ENCODE data around the gene BARHL1. TPM values are rescaled to one million over a fixed set of nuclear protein-coding genes. Genes with fewer than 3 reads are reported as not detected.

The BARHL1 gene
- total RNA-seq, 2 experiments from 2014 or later: not detected

GRCh38 chr9:132547052-132547431 is 35.4 kb upstream of the BARHL1 start:
- no peaks in the 10 kb centered on the region for H3K4me1 Mint-ChIP-seq
- no peaks in the 10 kb centered on the region for H3K9me3 Mint-ChIP-seq
- ChIA-PET POLR2A (no interaction called here), CTCF (interaction anchor here (0.5 kb wide), 1 partner anchor 91 kb away, joined by 3 read pairs; no protein-coding TSS in a partner anchor)
- no peaks in the 10 kb centered on the region for H3K36me3 Mint-ChIP-seq (ENCODE audit: low read depth)
- DNase-seq: no peak
- H3K27me3 Mint-ChIP-seq: peaks cover 13% of the 10 kb centered on the region
- H3K27ac Mint-ChIP-seq: no peak overlapping the region
- no peak overlapping the region for H3K4me3 Mint-ChIP-seq

GRCh38 chr9:132547436-132547835 is 35.0 kb upstream of the BARHL1 start:
- no peak overlapping the region for H3K27ac Mint-ChIP-seq
- no peaks in the 10 kb centered on the region for H3K9me3 Mint-ChIP-seq
- no peaks in the 10 kb centered on the region for H3K36me3 Mint-ChIP-seq (ENCODE audit: low read depth)
- peaks cover 13% of the 10 kb centered on the region for H3K27me3 Mint-ChIP-seq
- no peak for DNase-seq
- ChIA-PET CTCF (interaction anchor here (0.5 kb wide), 1 partner anchor 92 kb away, joined by 3 read pairs; no protein-coding TSS in a partner anchor), POLR2A (no interaction called here)
- H3K4me1 Mint-ChIP-seq: no peaks in the 10 kb centered on the region
- no peak overlapping the region for H3K4me3 Mint-ChIP-seq

GRCh38 chr9:132547976-132548730 is 34.3 kb upstream of the BARHL1 start:
- Mint-ChIP-seq H3K27ac (no peak overlapping the region), H3K4me1 (no peaks in the 10 kb centered on the region), H3K4me3 (no peak overlapping the region), H3K36me3 (ENCODE audit: low read depth) (no peaks in the 10 kb centered on the region), H3K9me3 (no peaks in the 10 kb centered on the region), H3K27me3 (peaks cover 13% of the 10 kb centered on the region)
- DNase-seq: no peak
- ChIA-PET CTCF (no interaction called here), POLR2A (no interaction called here)

- no peaks in the 10 kb centered on the region for H3K36me3 Mint-ChIP-seq (ENCODE audit: low read depth)
- CTCF ChIA-PET: no interaction called here
- H3K27me3 Mint-ChIP-seq: peaks cover 10% of the 10 kb centered on the region
- H3K27ac Mint-ChIP-seq: no peak overlapping the region
- no peaks in the 10 kb centered on the region for H3K9me3 Mint-ChIP-seq
- DNase-seq: no peak
- POLR2A ChIA-PET: no interaction called here
- no peaks in the 10 kb centered on the region for H3K4me1 Mint-ChIP-seq
- H3K4me3 Mint-ChIP-seq: no peak overlapping the region
Measured at GRCh38 chr9:132548751-132549640, 33.4 kb upstream of the BARHL1 start.

- no peaks in the 10 kb centered on the region for H3K9me3 Mint-ChIP-seq
- H3K36me3 Mint-ChIP-seq (ENCODE audit: low read depth): no peaks in the 10 kb centered on the region
Measured at GRCh38 chr9:132551556-132551955, 30.9 kb upstream of the BARHL1 start.

GRCh38 chr9:132552041-132552440 is 30.4 kb upstream of the BARHL1 start:
- Mint-ChIP-seq H3K36me3 (ENCODE audit: low read depth) (no peaks in the 10 kb centered on the region), H3K9me3 (no peaks in the 10 kb centered on the region)
- POLR2A ChIA-PET: no interaction called here

More at GRCh38 chr9:132551556-132551955, 30.9 kb upstream of the BARHL1 start:
- no peak overlapping the region for H3K4me3 Mint-ChIP-seq
- no peak for DNase-seq
- POLR2A ChIA-PET: no interaction called here
- peaks cover 11% of the 10 kb centered on the region for H3K27me3 Mint-ChIP-seq
- no peaks in the 10 kb centered on the region for H3K4me1 Mint-ChIP-seq
- CTCF ChIA-PET: interaction anchor here (0.5 kb wide), 1 partner anchor 261 kb away, joined by 3 read pairs; no protein-coding TSS in a partner anchor
- no peak overlapping the region for H3K27ac Mint-ChIP-seq

GRCh38 chr9:132554755-132555154 is 27.7 kb upstream of the BARHL1 start:
- Mint-ChIP-seq H3K9me3 (peaks cover 4% of the 10 kb centered on the region), H3K27ac (no peak overlapping the region), H3K4me1 (no peaks in the 10 kb centered on the region), H3K4me3 (no peak overlapping the region), H3K36me3 (ENCODE audit: low read depth) (no peaks in the 10 kb centered on the region), H3K27me3 (peaks cover 18% of the 10 kb centered on the region)
- no peak for DNase-seq
- CTCF ChIA-PET: no interaction called here
- POLR2A ChIA-PET: no interaction called here

More at GRCh38 chr9:132552041-132552440, 30.4 kb upstream of the BARHL1 start:
- DNase-seq: no peak
- Mint-ChIP-seq H3K4me3 (no peak overlapping the region), H3K4me1 (no peaks in the 10 kb centered on the region), H3K27me3 (peaks cover 11% of the 10 kb centered on the region), H3K27ac (no peak overlapping the region)
- CTCF ChIA-PET: interaction anchor here (0.5 kb wide), 1 partner anchor 261 kb away, joined by 3 read pairs; no protein-coding TSS in a partner anchor

- Mint-ChIP-seq H3K9me3 (peaks cover 4% of the 10 kb centered on the region), H3K4me3 (no peak overlapping the region), H3K36me3 (ENCODE audit: low read depth) (no peaks in the 10 kb centered on the region), H3K27me3 (peaks cover 22% of the 10 kb centered on the region), H3K27ac (no peak overlapping the region), H3K4me1 (no peaks in the 10 kb centered on the region)
- no peak for DNase-seq
- ChIA-PET CTCF (no interaction called here), POLR2A (interaction anchor here (0.6 kb wide), 1 partner anchor 366 kb away, joined by 3 read pairs; no protein-coding TSS in a partner anchor)
Measured at GRCh38 chr9:132555528-132555927, 26.9 kb upstream of the BARHL1 start.

GRCh38 chr9:132556235-132556634 is 26.2 kb upstream of the BARHL1 start:
- CTCF ChIA-PET: interaction anchor here (0.7 kb wide), 1 partner anchor 79 kb away, joined by 4 read pairs; no protein-coding TSS in a partner anchor
- H3K9me3 Mint-ChIP-seq: peaks cover 4% of the 10 kb centered on the region
- no peak for DNase-seq
- POLR2A ChIA-PET: no interaction called here
- H3K27me3 Mint-ChIP-seq: peaks cover 25% of the 10 kb centered on the region
- H3K4me3 Mint-ChIP-seq: no peak overlapping the region
- H3K4me1 Mint-ChIP-seq: no peaks in the 10 kb centered on the region
- no peak overlapping the region for H3K27ac Mint-ChIP-seq
- H3K36me3 Mint-ChIP-seq (ENCODE audit: low read depth): no peaks in the 10 kb centered on the region

- H3K27ac Mint-ChIP-seq: no peak overlapping the region
- no peak for DNase-seq
- H3K4me3 Mint-ChIP-seq: no peak overlapping the region
- POLR2A ChIA-PET: no interaction called here
- H3K27me3 Mint-ChIP-seq: peaks cover 27% of the 10 kb centered on the region
- no peaks in the 10 kb centered on the region for H3K4me1 Mint-ChIP-seq
- no peaks in the 10 kb centered on the region for H3K36me3 Mint-ChIP-seq (ENCODE audit: low read depth)
- H3K9me3 Mint-ChIP-seq: peaks cover 4% of the 10 kb centered on the region
- CTCF ChIA-PET: interaction anchor here (0.7 kb wide), 1 partner anchor 79 kb away, joined by 4 read pairs; no protein-coding TSS in a partner anchor
Measured at GRCh38 chr9:132556714-132557113, 25.7 kb upstream of the BARHL1 start.

GRCh38 chr9:132557159-132557558 is 25.2 kb upstream of the BARHL1 start:
- no peak for DNase-seq
- no peak overlapping the region for H3K27ac Mint-ChIP-seq
- POLR2A ChIA-PET: no interaction called here
- H3K36me3 Mint-ChIP-seq (ENCODE audit: low read depth): no peaks in the 10 kb centered on the region
- H3K4me3 Mint-ChIP-seq: no peak overlapping the region
- H3K9me3 Mint-ChIP-seq: peaks cover 4% of the 10 kb centered on the region
- no peaks in the 10 kb centered on the region for H3K4me1 Mint-ChIP-seq
- peaks cover 32% of the 10 kb centered on the region for H3K27me3 Mint-ChIP-seq
- CTCF ChIA-PET: no interaction called here

GRCh38 chr9:132559711-132560110 is 22.7 kb upstream of the BARHL1 start:
- ChIA-PET CTCF (interaction anchor here (1.3 kb wide), 1 partner anchor 15 kb away, joined by 7 read pairs; no protein-coding TSS in a partner anchor), POLR2A (no interaction called here)
- H3K27ac Mint-ChIP-seq: no peak overlapping the region
- no peak for DNase-seq
- no peaks in the 10 kb centered on the region for H3K4me1 Mint-ChIP-seq
- no peak overlapping the region for H3K4me3 Mint-ChIP-seq
- peaks cover 38% of the 10 kb centered on the region for H3K27me3 Mint-ChIP-seq
- peaks cover 4% of the 10 kb centered on the region for H3K9me3 Mint-ChIP-seq
- no peaks in the 10 kb centered on the region for H3K36me3 Mint-ChIP-seq (ENCODE audit: low read depth)
